SKM-1 (cell line): Measurements from ENCODE around the gene MACROD1.

Experiments used
- DNase-seq: peaks from one replicate; lab custom pipeline; 2025; ENCODE audit not compliant: unreplicated experiment; lab: John Stamatoyannopoulos, UW

MACROD1 gene

DNA sequence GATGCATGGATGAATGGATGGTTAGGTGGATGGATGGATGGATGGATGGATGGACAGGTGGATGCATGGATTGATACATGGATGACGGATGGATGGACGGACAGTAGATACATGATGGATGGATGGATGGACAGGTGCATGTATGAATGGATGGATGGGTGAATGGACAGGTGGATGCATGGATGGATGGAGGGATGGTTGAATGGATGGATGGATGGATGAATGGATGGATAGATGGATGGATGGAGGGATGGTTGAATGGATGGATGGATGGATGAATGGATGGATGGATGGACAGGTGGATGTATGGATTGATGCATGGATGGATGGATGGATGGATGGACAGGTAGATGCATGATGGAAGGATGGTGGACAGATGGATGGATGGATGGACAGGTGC lies 51.7 kb downstream of the MACROD1 start:
- no peak for DNase-seq

DNA sequence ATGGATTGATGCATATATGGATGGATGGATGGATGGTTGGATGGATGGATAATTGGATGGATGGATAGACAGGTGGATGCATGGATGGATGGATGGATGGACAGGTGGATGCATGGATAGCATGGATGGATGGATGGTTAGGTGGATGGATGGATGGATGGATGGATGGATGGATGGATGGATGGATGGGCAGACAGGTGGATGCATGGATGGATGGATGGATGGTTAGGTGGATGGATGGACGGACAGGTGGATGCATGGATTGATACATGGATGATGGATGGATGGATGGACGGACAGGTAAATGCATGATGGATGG lies 52.5 kb downstream of the MACROD1 start:
- DNase-seq, result no peak

GRCh38 chr11:64112771-64113461 lies 53.0 kb downstream of the MACROD1 start:
- DNase-seq, result no peak

DNA sequence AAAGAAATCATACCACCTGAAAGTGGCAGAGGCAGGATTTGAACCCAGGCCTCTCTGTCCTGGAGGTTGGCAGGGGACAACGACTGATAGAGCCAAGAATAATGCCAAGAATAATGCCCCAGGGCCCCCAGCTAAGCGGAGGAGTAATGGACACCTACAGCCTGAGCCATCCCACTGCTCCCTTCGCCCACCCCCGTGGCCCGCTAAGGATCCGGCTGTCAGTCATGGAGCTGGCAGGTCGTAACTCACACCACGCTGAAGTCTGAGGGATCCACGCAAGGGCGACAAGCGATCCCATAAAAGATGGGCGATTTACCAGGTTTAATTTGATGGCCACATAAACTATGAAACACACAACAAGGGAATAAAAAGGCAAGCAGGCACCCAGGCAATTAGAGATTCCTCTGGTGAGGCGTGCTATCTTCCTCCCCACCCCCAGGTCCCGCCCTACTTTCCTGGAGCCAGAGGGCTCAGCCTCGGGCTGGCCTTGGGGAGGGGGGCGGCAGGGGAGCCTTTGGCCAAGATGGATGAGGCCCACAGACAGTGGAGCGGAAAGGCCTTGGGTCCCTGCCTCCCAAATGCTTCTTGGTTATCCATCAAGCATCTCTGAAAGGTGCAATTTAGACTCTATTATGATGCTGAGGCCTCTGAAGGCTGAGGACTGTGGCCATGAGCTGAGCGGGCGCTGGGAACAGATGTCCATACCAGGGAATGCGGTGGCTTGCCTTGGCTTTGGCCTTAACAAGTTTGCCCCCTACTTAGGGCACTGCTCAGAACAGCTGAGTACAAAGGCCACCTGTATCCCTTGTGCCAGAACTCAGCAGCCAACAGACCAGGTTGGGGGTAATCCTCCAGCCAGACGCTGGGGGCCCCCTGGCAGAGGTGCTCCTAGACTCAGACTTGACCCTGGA lies 55.2 kb downstream of the MACROD1 start:
- no peak for DNase-seq

DNA sequence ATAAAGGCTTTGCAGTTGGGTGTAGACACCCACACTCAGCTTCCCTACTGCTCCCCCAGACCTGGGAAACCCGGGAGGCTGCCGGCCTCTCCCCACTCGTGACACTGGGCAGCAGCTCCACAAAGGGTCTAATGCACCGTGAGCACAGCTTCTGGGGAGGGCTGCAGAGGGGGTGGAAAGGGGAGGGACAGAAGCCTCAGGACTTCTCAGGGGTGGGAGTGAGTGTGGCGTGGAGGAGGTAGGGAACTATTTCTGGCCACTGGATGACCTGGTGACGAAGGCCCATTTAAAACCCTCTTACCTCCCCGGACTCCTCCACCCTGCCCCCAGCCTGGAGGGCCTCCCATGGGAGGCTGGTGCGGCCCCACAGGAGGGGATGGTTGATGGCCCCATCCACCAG lies 56.6 kb downstream of the MACROD1 start:
- DNase-seq, result no peak

- DNase-seq, result no peak
These were observed 58.6 kb downstream of the MACROD1 start for GRCh38 chr11:64107303-64107702.

- no peak for DNase-seq
These were observed 61.3 kb downstream of the MACROD1 start for GRCh38 chr11:64104632-64105031.

DNA sequence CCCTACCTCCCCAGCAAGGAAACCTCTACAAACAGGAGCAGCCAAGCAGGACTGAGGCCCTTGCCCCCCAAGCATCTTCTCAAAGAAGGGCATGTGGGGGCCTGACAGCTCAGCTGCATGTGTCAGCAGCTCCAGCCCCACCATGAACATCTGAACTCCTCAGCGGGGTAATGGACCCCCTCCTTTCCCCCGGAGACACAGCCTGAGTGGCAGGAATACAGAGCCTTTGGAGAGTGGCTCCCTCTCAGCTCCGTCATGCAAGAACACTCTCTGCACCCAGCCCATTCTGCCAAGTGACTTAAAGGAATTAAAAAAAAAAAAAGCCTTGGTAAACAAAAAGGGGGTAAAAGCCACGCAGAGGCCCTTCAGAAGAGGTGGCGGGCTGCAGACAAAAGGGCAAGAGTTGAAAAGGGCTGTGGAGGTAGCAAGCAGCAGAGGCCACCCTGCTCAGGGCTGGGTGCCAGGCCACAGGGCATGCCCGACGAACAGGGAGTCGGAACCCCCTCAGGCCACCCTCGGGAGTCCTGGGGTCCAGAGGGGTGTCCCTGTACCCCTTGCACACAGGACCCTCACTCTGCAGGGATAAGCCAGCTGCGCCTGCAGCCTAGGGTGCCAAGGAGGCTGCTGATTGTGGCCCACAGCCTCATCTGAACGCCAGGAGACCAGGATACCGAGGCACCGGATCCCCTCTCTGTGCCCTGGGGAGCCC lies 62.5 kb downstream of the MACROD1 start:
- DNase-seq, result no peak

GRCh38 chr11:64102005-64102738 lies 63.7 kb downstream of the MACROD1 start:
- DNase-seq, result no peak

- no peak for DNase-seq
These were observed 64.5 kb downstream of the MACROD1 start for GRCh38 chr11:64101461-64101860.

GRCh38 chr11:64100782-64101353 lies 65.0 kb downstream of the MACROD1 start:
- DNase-seq, result no peak

GRCh38 chr11:64100360-64100759 lies 65.6 kb downstream of the MACROD1 start:
- DNase-seq, result no peak

GRCh38 chr11:64099436-64099835 lies 66.5 kb downstream of the MACROD1 start:
- no peak for DNase-seq

- no peak for DNase-seq
These were observed 67.5 kb downstream of the MACROD1 start for GRCh38 chr11:64098318-64098831.

DNA sequence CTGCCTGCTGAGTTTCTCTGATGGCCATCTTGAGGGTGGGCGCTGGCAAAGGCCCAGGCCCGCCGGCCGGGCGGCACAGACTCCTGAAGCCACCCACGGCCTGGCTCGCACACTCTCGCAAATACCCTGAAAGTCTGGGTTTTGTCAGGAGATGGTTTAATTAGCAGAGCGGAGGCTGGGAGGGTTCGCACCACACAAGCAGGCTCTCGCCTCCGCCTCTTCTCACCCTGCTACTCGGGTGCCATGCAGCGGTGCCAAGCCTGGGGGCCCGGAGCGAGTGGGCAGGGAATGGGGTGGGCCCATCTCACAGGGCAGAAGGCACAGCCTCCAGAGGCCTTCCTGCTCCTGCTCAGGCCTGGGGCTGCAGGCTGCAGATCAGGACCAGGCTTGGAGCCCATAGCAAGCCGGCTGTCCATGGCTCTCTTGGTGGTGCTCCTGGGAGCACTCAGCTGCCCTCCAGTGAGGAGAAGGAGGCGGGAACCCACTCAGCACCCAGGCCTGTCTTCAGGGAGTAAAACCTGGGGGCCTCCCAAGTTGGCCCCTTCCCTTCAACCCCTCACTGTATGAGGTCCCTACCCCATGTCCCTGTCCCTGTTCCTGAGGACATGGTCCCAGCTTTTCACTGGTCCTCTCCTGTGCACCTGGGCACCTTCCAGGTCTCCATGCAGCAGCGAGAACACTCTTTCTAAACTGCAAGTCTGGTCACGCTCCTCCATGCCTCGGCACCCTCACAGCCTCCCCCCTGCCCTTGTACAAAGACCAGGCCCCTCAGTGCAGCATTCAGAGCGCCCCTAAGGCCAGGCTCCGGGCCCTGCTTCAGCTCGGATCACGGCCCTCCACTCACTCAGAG lies 68.2 kb downstream of the MACROD1 start:
- DNase-seq, result no peak

- no peak for DNase-seq
These were observed 69.1 kb downstream of the MACROD1 start for GRCh38 chr11:64096835-64097234.

DNA sequence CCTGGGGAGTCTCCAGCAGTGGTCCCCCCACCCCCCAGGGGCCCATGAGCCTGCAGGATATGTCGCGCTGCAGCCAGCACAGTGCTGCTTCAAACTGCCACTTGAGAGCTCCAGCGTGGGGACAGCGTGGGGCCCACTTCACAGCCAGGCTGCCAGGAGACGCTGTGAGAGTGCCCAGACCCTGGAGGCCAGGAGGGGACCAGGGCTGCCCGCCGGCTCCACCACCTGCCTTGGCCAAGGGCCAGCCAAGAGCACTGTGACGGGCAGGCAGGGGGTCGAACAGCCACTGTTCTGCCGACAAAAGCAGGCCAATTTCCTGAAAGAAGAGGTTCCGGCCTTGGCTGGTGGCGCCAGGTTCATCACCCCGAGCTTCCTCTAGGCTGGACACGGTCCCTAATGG lies 70.0 kb downstream of the MACROD1 start:
- DNase-seq, result no peak

DNA sequence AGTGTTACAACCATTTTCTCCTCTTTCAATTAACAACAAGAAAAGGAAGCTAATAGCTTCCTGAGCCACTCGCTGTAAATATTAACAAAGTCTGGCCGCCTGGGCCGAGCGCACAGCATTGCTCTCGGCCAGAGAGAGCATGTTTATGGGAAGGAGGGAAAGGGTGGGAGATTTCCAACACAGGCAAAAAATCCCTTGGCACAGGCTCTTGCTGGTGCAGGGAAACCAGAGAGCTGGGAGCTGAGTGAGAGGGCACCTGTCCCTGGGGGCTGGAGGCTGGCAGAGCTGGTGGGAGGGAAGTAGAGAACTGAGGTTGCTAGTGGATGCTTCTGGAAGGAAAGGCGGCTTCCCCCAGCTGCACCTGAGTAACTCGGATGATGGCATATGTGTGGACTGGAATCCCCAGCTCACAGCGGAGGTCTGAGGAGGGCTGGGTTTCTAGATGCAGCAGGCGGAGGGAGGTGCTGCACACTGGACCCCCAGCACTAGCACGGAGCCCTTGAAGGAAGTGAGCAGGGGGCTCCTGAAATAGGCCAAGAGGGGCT lies 70.6 kb downstream of the MACROD1 start:
- no peak for DNase-seq

DNA sequence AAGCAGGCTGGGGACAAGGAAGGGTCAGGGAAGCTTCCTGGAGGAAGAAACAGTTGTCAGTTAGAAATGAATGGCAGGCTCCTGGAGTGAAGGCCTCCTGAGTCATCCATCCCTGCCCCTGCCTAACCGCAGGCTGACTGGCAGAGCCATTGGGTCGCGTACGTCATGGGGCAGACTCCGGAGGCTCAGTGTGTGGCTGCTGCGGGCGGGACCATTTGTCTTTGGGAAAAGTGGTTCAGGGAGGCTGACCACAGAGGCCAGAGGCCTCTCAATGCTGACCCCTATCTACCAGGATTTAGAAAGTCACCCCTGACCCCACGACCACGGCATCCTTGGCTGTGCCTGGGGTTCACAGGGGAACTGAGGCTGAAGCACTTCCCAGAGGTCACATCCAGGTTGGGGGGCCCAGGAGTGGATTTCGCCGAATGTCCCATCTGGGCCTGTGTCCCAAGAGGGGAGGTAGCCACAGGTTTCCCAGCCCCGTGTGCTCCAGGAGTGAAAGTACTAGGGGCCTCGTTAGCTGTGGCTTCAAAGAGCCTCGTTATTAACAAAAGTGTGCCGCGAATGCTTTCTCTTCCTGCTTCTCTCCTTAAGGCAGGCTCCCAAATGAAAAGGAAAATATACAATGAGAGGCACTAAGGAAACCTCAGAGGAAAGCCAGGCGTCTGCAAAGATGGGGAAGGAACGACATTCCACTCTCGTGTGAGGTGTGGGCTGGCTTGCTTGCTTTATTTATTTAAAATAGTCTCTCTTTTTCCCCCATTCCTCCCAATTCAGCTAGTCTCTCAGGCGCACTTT lies 71.3 kb downstream of the MACROD1 start:
- DNase-seq, result no peak
